IMR-90 (cell line): ENCODE measurements around the gene TCHP.

Experiments used
- BHLHE40 ChIP-seq: fragments of 150-350 bp; IDR thresholded peaks from 2 replicates; pipeline ENCODE4 v1.6.1; 2016; ENCODE audit warnings: mild to moderate bottlenecking, low read depth, low read length
- CEBPB ChIP-seq: IDR thresholded peaks from 2 replicates; pipeline ENCODE4 v1.6.1; 2012; ENCODE audit warnings: low read depth, low read length, improper control_type of control experiment
- FOS ChIP-seq: fragments of 150-350 bp; IDR thresholded peaks from 2 replicates; pipeline ENCODE4 v1.6.1; 2016; ENCODE audit warnings: low read depth, low read length
- MAFK ChIP-seq: IDR thresholded peaks from 2 replicates; pipeline ENCODE4 v1.6.1; 2012; ENCODE audit warnings: low read depth, low read length, improper control_type of control experiment
- MXI1 ChIP-seq: IDR thresholded peaks from 2 replicates; pipeline ENCODE4 v1.6.1; 2012; ENCODE audit warnings: low read depth, mild to moderate bottlenecking, low read length, moderate library complexity, borderline replicate concordance
- NFE2L2 ChIP-seq: fragments of 150-350 bp; IDR thresholded peaks from 2 replicates; pipeline ENCODE4 v1.6.1; 2016; ENCODE audit warnings: low read depth, mild to moderate bottlenecking, low read length
- POLR2A ChIP-seq: IDR thresholded peaks from 2 replicates; pipeline ENCODE4 v1.6.1; 2012; ENCODE audit warnings: mild to moderate bottlenecking, low read depth, low read length
- RAD21 ChIP-seq: IDR thresholded peaks from 2 replicates; pipeline ENCODE4 v1.6.1; 2012; ENCODE audit warnings: low read length, improper control_type of control experiment
- RCOR1 ChIP-seq: IDR thresholded peaks from 2 replicates; pipeline ENCODE4 v1.6.1; 2012; ENCODE audit warnings: mild to moderate bottlenecking, low read length, improper control_type of control experiment; ENCODE audit not compliant: insufficient replicate concordance
- RFX5 ChIP-seq: IDR thresholded peaks from 2 replicates; pipeline ENCODE4 v1.8.0; 2012; ENCODE audit warnings: low read depth, mild to moderate bottlenecking, low read length, moderate library complexity
- SMC3 ChIP-seq: fragments of 150-350 bp; IDR thresholded peaks from 2 replicates; pipeline ENCODE4 v1.6.1; 2016; ENCODE audit warnings: low read depth, mild to moderate bottlenecking, antibody characterized with exemption, low read length, moderate library complexity
- TF ChIP-seq, protein P1 (sequence below): conservative IDR thresholded peaks from 2 replicates; pipeline ENCODE4 v1.5.1; 2012; ENCODE audit warnings: mild to moderate bottlenecking, low read depth, low read length, improper control_type of control experiment
- TF ChIP-seq, protein P2 (sequence below): fragments of 150-350 bp; IDR thresholded peaks from 2 replicates; pipeline ENCODE4 v1.6.1; 2016; ENCODE audit warnings: low read depth, mild to moderate bottlenecking, low read length, moderate library complexity, borderline replicate concordance
- TF ChIP-seq, protein P3 (sequence below): fragments of 150-350 bp; IDR thresholded peaks from 2 replicates; pipeline ENCODE4 v1.6.1; 2017; ENCODE audit warnings: mild to moderate bottlenecking, antibody characterized with exemption, low read length, low read depth

DNA sequence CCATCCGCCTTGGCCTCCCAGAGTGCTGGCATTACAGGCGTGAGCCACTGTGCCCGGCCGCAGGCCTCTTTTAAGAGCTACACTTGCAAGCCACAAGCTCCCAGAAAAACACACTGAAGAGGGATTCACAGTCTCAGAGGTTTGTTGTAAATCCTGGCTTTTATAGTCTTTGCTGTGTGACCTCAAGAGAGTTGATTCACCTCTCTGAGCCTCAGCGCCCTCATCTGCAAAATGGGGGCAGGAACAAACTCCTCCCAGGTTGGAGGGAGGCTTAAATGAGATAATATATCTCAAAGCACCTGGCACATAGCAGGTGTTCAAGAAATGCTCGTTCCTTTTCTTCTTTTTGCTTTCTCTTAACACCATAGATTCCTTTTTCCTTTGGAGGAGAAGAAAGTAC is 3.9 kb upstream of the TCHP start:
- TF ChIP-seq, protein P1, sequence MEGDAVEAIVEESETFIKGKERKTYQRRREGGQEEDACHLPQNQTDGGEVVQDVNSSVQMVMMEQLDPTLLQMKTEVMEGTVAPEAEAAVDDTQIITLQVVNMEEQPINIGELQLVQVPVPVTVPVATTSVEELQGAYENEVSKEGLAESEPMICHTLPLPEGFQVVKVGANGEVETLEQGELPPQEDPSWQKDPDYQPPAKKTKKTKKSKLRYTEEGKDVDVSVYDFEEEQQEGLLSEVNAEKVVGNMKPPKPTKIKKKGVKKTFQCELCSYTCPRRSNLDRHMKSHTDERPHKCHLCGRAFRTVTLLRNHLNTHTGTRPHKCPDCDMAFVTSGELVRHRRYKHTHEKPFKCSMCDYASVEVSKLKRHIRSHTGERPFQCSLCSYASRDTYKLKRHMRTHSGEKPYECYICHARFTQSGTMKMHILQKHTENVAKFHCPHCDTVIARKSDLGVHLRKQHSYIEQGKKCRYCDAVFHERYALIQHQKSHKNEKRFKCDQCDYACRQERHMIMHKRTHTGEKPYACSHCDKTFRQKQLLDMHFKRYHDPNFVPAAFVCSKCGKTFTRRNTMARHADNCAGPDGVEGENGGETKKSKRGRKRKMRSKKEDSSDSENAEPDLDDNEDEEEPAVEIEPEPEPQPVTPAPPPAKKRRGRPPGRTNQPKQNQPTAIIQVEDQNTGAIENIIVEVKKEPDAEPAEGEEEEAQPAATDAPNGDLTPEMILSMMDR = no peak
- TF ChIP-seq RCOR1 (no peak), SMC3 (no peak), POLR2A (no peak), MXI1 (no peak), MAFK (no peak), RAD21 (no peak), RFX5 (no peak), BHLHE40 (no peak), CEBPB (no peak), FOS (no peak), NFE2L2 (no peak)
- TF ChIP-seq, protein P2, sequence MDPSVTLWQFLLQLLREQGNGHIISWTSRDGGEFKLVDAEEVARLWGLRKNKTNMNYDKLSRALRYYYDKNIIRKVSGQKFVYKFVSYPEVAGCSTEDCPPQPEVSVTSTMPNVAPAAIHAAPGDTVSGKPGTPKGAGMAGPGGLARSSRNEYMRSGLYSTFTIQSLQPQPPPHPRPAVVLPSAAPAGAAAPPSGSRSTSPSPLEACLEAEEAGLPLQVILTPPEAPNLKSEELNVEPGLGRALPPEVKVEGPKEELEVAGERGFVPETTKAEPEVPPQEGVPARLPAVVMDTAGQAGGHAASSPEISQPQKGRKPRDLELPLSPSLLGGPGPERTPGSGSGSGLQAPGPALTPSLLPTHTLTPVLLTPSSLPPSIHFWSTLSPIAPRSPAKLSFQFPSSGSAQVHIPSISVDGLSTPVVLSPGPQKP = no peak
- TF ChIP-seq, protein P3, sequence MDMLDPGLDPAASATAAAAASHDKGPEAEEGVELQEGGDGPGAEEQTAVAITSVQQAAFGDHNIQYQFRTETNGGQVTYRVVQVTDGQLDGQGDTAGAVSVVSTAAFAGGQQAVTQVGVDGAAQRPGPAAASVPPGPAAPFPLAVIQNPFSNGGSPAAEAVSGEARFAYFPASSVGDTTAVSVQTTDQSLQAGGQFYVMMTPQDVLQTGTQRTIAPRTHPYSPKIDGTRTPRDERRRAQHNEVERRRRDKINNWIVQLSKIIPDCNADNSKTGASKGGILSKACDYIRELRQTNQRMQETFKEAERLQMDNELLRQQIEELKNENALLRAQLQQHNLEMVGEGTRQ = no peak
